ENCODE results near the gene COX4I2. TPM values are rescaled to one million over a fixed set of nuclear protein-coding genes. Genes with fewer than 3 reads are reported as not detected.
"Not testable (repeated sequence)": the region's sequence is repeated elsewhere in the genome, so short reads cannot be mapped to it uniquely, and the experiment has no call there.

Gene COX4I2
- total and polyA plus RNA-seq, 2 of the 8 experiments (the other 6 are each of a cell fraction or from before 2014, with no cell fraction given), result 0.26 TPM; not detected in 1

DNA sequence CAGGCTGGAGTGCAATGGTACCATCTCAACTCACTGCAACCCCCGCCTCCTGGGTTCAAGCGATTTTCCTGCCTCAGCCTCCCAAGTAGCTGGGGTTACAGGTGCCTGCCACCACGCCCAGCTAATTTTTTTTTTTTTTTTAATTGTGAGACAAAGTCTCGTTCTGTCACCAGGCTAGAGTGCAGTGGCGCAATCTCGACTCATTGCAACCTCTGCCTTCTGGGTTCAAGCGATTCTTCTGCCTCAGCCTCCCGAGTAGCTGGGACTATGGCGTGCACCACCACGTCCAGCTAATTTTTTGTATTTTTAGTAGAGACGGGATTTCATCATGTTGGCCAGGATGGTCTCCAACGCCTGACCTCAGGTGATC is 25.5 kb upstream of the COX4I2 start:
- CTCF ChIA-PET (ENCODE audit: partially characterized antibody), result interaction anchor here (0.6 to 32.8 kb wide), 36 partner anchors 9 to 468 kb away, joined by 3 to 1559 read pairs (median 4); partner anchors contain the start of genes BCL2L1 and TPX2
- H3K9ac ChIP-seq (replicated peaks in 1 of 4; ENCODE audit: extremely low read depth in 1 of 4, low read depth in 3 of 4, low read length in 3 of 4), result not testable (repeated sequence)

More for the DNA sequence above, 25.5 kb upstream of the COX4I2 start:
- H3K18ac ChIP-seq (ENCODE audit: extremely low read depth, low read length); H2BK15ac ChIP-seq (ENCODE audit: low read length); H4K8ac ChIP-seq (ENCODE audit: extremely low read depth, insufficient read depth, low read length); H3K14ac ChIP-seq (ENCODE audit: insufficient read length); H3K4me3 ChIP-seq (ENCODE audit: extremely low read depth in 1 of 4, insufficient read depth in 2 of 4, low read depth in 3 of 4, low read length in 4 of 4); DNase-seq (ENCODE audit: low read depth in 1 of 2, low spot score in 2 of 2); H4K5ac ChIP-seq (ENCODE audit: insufficient read length, low read depth, low read length); H3K27ac ChIP-seq (ENCODE audit: low read depth, low read length); H2BK120ac ChIP-seq (replicated peaks; ENCODE audit: low read depth, low read length); H2BK20ac ChIP-seq (ENCODE audit: low read length); H2AFZ ChIP-seq (ENCODE audit: low read length); H3K23me2 ChIP-seq (ENCODE audit: low read depth, low read length); H3K23ac ChIP-seq (ENCODE audit: insufficient read length); H3K36me3 ChIP-seq (ENCODE audit: control insufficient read depth in 2 of 4, insufficient read depth in 4 of 4, low read length in 3 of 4); H3K9me3 ChIP-seq (ENCODE audit: insufficient read depth in 2 of 2, low read depth in 1 of 2, low read length in 1 of 2); H4K91ac ChIP-seq (replicated peaks; ENCODE audit: insufficient read length, low read length); H3K27me3 ChIP-seq (replicated peaks in 1 of 4; ENCODE audit: control insufficient read depth in 3 of 4, extremely low read depth in 1 of 4, insufficient read depth in 3 of 4, low read length in 3 of 4); FAIRE-seq; H3K79me2 ChIP-seq (ENCODE audit: control insufficient read depth in 1 of 2, insufficient read depth in 2 of 2, low read length in 2 of 2); H3K4ac ChIP-seq (replicated peaks; ENCODE audit: insufficient read length, low read depth, low read length); H3K56ac ChIP-seq (replicated peaks; ENCODE audit: insufficient read length, low read depth, low read length); H4K20me1 ChIP-seq (replicated peaks in 1 of 2; ENCODE audit: control insufficient read depth in 1 of 2, insufficient read depth in 2 of 2, low read length in 2 of 2); H2BK12ac ChIP-seq (ENCODE audit: low read depth, low read length); H2AK5ac ChIP-seq (ENCODE audit: low read depth, low read length); H3K79me1 ChIP-seq (ENCODE audit: low read depth, low read length); H3K4me2 ChIP-seq (ENCODE audit: insufficient read depth in 1 of 2, low read depth in 2 of 2, low read length in 2 of 2): not testable (repeated sequence)
- Histone ChIP-seq H3K4me1 (replicated peaks in 1 of 4; ENCODE audit: control insufficient read depth in 3 of 4, insufficient read depth in 4 of 4, low read length in 3 of 4) (peaks cover 13 to 24% (median 19%) of the 10 kb centered on the region in 4 experiments), H2BK5ac (ENCODE audit: low read depth, low read length) (peak overlapping the region; percentile 61; the same call in 1 of the 2 replicates)
- 91% methylated on average over 12 of the region's 12 CpGs; no CpG with 5 or more reads in 1 of the 2 experiments for WGBS, 2 experiments (ENCODE audit: extremely low coverage in 1 of 2, insufficient coverage in 1 of 2, insufficient read length in 1 of 2, insufficient replicate concordance in 2 of 2, low coverage in 1 of 2, low lambda C conversion rate in 2 of 2, missing lambda C conversion rate in 1 of 2)
- POLR2A ChIA-PET (ENCODE audit: partially characterized antibody), result interaction anchor here (0.8 to 26.1 kb wide), 12 partner anchors 8 to 45 kb away, joined by 3 to 1033 read pairs (median 6); partner anchors contain the start of gene ID1

Data from H1 (cell line).